GM12872 (cell line): ENCODE measurements around the gene SLC22A3.

Experiments
- TF ChIP-seq, protein P1 (sequence below): IDR thresholded peaks from 3 replicates; pipeline ENCODE4 v1.5.1; 2011; ENCODE audit warnings: low read depth, mild to moderate bottlenecking, low read length, moderate library complexity; ENCODE audit not compliant: insufficient read depth

The SLC22A3 gene

DNA sequence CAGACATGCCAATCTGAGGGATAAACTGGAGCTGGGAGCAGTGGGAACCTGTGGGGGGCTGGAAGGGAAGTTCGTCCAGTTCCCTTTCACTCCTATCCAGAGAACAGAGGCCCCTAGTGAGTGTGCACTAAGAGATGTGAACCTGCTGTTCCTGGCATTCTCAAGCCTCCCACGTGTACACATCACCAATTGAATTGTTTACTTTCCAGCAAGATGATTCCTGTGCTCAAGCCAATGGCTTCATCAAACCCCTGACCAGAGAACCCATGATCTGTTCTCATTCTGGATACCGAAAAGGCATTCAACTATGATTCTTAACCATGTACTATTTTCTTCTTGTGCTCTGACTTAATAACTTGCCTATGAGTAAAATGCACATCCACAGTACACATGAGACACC is 10.2 kb upstream of the SLC22A3 start:
- TF ChIP-seq, protein P1, sequence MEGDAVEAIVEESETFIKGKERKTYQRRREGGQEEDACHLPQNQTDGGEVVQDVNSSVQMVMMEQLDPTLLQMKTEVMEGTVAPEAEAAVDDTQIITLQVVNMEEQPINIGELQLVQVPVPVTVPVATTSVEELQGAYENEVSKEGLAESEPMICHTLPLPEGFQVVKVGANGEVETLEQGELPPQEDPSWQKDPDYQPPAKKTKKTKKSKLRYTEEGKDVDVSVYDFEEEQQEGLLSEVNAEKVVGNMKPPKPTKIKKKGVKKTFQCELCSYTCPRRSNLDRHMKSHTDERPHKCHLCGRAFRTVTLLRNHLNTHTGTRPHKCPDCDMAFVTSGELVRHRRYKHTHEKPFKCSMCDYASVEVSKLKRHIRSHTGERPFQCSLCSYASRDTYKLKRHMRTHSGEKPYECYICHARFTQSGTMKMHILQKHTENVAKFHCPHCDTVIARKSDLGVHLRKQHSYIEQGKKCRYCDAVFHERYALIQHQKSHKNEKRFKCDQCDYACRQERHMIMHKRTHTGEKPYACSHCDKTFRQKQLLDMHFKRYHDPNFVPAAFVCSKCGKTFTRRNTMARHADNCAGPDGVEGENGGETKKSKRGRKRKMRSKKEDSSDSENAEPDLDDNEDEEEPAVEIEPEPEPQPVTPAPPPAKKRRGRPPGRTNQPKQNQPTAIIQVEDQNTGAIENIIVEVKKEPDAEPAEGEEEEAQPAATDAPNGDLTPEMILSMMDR: no peak

DNA sequence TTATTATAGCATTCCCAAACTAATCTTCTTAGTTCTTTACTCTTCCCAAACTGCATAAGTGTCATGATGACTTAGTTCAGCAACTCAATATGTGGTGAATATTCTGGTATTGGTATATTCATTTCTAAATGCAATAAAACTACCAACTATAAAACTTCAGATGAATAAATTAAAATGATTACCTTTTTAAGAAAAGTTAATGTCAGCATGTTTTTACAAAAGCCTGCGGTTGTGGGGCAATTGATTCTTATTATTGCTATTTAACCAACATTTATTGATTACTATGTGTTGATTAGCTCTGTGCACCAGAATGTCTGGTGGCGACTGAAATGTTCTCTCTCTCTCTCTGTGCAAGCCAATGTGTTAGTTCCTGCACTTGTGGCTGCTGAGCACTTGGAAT is 5.0 kb upstream of the SLC22A3 start:
- TF ChIP-seq, protein P1: no peak

DNA sequence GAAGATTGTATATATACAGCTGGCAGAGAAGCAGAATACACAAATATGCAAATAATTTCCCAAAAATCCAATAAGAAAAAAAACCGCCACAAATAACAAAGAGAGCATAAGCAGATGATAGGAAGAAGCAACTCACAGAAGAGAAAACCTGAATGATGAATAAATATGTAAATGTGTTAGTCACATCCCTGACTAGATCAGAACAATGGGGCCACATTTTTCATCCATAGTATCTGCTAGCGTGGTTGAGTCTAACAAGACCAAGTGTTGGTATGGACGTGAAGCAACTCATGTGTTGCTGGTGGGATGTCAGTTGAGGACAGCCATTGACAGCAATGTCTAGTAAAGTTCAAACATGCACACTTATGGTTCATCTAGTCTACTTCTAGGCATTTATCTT is 3.9 kb upstream of the SLC22A3 start:
- TF ChIP-seq, protein P1: no peak

DNA sequence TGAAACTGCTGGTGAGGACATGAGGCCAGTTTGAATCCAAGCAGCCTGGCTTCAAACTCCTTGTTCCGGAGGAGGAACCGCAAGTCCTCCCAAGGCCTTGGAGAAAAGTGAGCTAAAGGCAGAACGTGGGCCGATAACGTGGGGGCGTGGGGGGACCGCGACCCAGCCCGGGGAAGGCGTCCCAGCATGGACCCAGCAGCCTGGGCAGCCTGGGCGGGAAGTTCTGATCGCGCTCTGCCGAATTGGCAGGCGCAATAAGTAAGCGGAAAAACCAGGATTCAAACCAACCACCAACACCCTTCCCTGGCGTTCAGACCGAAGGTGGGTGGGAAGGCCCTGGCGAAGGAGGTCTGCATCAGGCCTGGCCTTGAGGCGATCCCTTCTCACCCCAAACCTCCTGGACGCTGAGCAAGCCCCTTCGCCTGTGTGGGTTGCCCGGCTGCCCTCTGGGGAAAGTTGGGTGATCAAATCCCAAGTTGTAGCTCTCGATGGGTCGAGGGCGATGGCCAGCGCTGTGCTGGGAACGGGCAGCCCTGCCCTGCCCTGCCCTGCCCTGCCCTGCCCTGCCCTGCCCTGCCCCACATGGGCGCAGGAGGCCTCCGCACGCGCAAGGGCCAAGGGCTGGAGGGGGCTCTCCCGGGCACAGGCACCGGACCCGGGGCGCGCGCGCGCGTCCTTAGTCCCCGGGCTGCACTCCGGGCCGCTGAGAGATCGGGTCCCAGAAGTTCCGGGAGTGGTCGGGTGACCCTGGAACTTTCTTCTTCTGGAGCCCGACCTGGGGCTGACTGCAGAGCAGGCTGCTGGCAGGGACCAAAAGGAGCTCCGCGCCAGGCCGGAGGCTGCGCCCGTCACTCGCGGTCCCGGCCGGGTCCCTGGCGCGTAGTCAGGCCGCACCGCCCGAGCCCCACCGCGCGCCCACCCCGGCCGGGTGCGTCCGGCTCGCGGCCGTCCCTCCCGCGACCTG is 637 bp upstream of the SLC22A3 start:
- TF ChIP-seq, protein P1: no peak

DNA sequence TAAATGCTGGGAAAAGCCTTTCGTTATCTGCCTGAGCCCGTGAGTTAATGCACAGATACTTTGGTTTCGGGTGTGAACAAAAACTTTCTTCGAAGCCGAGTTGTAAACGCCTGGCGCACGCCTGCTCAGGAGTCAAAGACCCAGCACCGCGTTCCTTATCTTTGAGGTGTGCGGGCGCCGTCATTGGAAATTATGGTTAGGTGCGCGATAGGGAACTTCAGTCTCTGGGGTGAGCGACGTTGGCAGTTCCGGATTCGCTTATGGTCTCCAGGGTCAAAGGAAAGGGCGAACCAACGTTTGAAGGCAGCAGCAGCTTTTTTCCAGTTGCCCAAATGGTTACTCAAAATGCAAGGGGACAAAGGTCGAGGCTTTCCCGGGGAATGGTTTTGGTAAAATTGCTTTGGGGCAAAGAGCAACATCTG is 853 bp downstream of the SLC22A3 start:
- TF ChIP-seq, protein P1: no peak

DNA sequence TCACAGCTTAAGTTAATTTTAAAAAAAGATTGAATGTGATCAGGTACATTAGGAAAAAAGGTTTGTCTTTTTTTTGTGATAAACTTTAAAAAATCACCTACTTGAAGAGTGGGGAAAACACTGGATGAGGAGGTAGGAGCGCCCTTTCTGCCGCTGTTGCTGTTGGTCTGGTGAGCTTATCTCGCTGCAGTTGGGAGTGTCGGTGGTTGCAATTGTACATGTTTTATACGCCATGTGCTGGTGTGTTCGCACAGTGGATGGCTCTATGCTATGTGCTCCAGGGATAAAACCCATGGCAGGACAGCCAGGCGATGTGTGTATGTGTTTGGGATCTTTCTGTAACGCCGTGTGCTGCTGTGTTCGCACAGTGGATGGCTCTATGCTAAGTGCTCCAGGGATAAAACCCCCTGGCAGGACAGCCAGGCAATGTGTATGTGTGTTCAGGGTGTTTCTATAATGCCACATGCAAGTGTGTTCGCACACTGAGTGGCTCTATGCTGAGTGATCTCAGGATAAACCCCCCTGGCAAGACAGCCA is 1.7 kb downstream of the SLC22A3 start:
- TF ChIP-seq, protein P1: no peak

DNA sequence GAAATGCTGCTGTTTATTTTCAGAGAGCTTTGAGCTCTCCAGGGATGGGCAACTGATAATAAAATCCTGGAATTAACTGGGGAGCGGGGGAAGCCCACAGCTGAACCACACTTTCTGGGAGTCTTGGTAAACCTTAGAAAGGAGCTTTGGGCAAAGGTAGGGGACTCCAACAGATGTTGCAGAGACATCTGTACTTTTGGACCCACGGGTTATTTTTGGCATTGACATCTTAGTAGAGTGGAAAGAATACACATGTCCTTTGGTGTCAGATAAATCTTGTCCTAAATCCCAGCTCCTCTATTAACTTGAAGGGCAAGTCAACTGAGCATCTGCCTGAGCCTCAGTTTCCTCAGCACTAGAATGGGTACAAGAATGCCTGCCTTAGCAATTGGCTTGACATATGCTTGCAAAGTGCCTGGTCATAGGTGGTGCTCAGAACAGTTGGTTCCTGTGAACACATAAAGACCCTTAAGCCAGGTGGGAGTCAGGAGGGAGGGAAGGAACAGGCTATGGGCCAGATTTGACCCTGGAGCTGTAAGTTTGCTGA is 5.8 kb downstream of the SLC22A3 start:
- TF ChIP-seq, protein P1: no peak
